NCI-H1694 treated with DMSO at 0.1 percent for 48 hours (cell line): ENCODE data around the gene MEMO1.
"Not testable (repeated sequence)": the region's sequence is repeated elsewhere in the genome, so short reads cannot be mapped to it uniquely, and the experiment has no call there.

Experiments used
- DNase-seq: peaks from one replicate; lab custom pipeline; 2025; lab: John Stamatoyannopoulos, UW

MEMO1 gene

GRCh38 chr2:31998731-31999383 is 12.0 kb downstream of the MEMO1 start:
- DNase-seq = no peak

- DNase-seq = no peak
Observed at GRCh38 chr2:31997653-31998052, 13.2 kb downstream of the MEMO1 start.

GRCh38 chr2:31996571-31997150 is 14.1 kb downstream of the MEMO1 start:
- DNase-seq = no peak

GRCh38 chr2:31992934-31993333 is 17.9 kb downstream of the MEMO1 start:
- no peak for DNase-seq

GRCh38 chr2:31992025-31992579 is 18.7 kb downstream of the MEMO1 start:
- no peak for DNase-seq

- DNase-seq = no peak
Observed at GRCh38 chr2:31989946-31990345, 20.9 kb downstream of the MEMO1 start.

GRCh38 chr2:31987454-31988220 is 23.2 kb downstream of the MEMO1 start:
- DNase-seq = no peak

- no peak for DNase-seq
Observed at GRCh38 chr2:31986906-31987305, 23.9 kb downstream of the MEMO1 start.

GRCh38 chr2:31983762-31984467 is 26.9 kb downstream of the MEMO1 start:
- no peak for DNase-seq

- no peak for DNase-seq
Observed at GRCh38 chr2:31980674-31981356, 30.0 kb downstream of the MEMO1 start.

GRCh38 chr2:31979956-31980355 is 30.9 kb downstream of the MEMO1 start:
- DNase-seq = no peak

- no peak for DNase-seq
Observed at GRCh38 chr2:31979018-31979417, 31.8 kb downstream of the MEMO1 start.

GRCh38 chr2:31978436-31978835 is 32.4 kb downstream of the MEMO1 start:
- DNase-seq = no peak

GRCh38 chr2:31973665-31974064 is 37.1 kb downstream of the MEMO1 start:
- no peak for DNase-seq

- no peak for DNase-seq
Observed at GRCh38 chr2:31972059-31972458, 38.7 kb downstream of the MEMO1 start.

GRCh38 chr2:31969178-31969577 is 41.6 kb downstream of the MEMO1 start:
- DNase-seq = no peak

- DNase-seq = no peak
Observed at GRCh38 chr2:31967790-31968189, 43.0 kb downstream of the MEMO1 start.

- DNase-seq = not testable (repeated sequence)
Observed at GRCh38 chr2:31966402-31966801, 44.4 kb downstream of the MEMO1 start.

GRCh38 chr2:31965094-31965493 is 45.7 kb downstream of the MEMO1 start:
- no peak for DNase-seq

- DNase-seq = no peak
Observed at GRCh38 chr2:31962757-31963361, 47.9 kb downstream of the MEMO1 start.

GRCh38 chr2:31958140-31958717 is 52.6 kb downstream of the MEMO1 start:
- no peak for DNase-seq
